Measurements from ENCODE around the gene RAB31.

The RAB31 gene

GRCh38 chr18:9877655-9878014 is 169.5 kb downstream of the RAB31 start:
- TF ChIP-seq CTCF (IDR thresholded peaks at IDR 0.05; ENCODE audit: borderline replicate concordance, control extremely low read depth, extremely low read depth, insufficient read depth, missing control alignments), result no peak
- DNase-seq (ENCODE audit: low spot score), result no peak
- in situ Hi-C loops (cut with MboI; ENCODE audit: low sequenced_read_pairs, unreplicated experiment), result no loop called here

- no peak for TF ChIP-seq CTCF (IDR thresholded peaks at IDR 0.05; ENCODE audit: borderline replicate concordance, control extremely low read depth, extremely low read depth, insufficient read depth, missing control alignments)
- DNase-seq (ENCODE audit: low spot score), result no peak
- in situ Hi-C loops (cut with MboI; ENCODE audit: low sequenced_read_pairs, unreplicated experiment), result no loop called here
Measured at GRCh38 chr18:9878095-9878494, 170.0 kb downstream of the RAB31 start.

GRCh38 chr18:9878783-9879242 is 170.7 kb downstream of the RAB31 start:
- DNase-seq (ENCODE audit: low spot score), result no peak
- in situ Hi-C loops (cut with MboI; ENCODE audit: low sequenced_read_pairs, unreplicated experiment), result no loop called here
- no peak for TF ChIP-seq CTCF (IDR thresholded peaks at IDR 0.05; ENCODE audit: borderline replicate concordance, control extremely low read depth, extremely low read depth, insufficient read depth, missing control alignments)

GRCh38 chr18:9884090-9884489 is 176.0 kb downstream of the RAB31 start:
- DNase-seq (ENCODE audit: low spot score), result no peak
- no peak for TF ChIP-seq CTCF (IDR thresholded peaks at IDR 0.05; ENCODE audit: borderline replicate concordance, control extremely low read depth, extremely low read depth, insufficient read depth, missing control alignments)
- in situ Hi-C loops (cut with MboI; ENCODE audit: low sequenced_read_pairs, unreplicated experiment), result no loop called here

GRCh38 chr18:9884532-9885140 is 176.5 kb downstream of the RAB31 start:
- no peak for DNase-seq (ENCODE audit: low spot score)
- in situ Hi-C loops (cut with MboI; ENCODE audit: low sequenced_read_pairs, unreplicated experiment), result no loop called here
- TF ChIP-seq CTCF (IDR thresholded peaks at IDR 0.05; ENCODE audit: borderline replicate concordance, control extremely low read depth, extremely low read depth, insufficient read depth, missing control alignments), result no peak

- no peak for DNase-seq (ENCODE audit: low spot score)
- in situ Hi-C loops (cut with MboI; ENCODE audit: low sequenced_read_pairs, unreplicated experiment), result no loop called here
- TF ChIP-seq CTCF (IDR thresholded peaks at IDR 0.05; ENCODE audit: borderline replicate concordance, control extremely low read depth, extremely low read depth, insufficient read depth, missing control alignments), result no peak
Measured at GRCh38 chr18:9885170-9886004, 177.3 kb downstream of the RAB31 start, which contains the start of gene TXNDC2. Gene TXNDC2 (plus strand): TSS chr18:9885973. CDS start chr18:9886681, 708 bp downstream.
